Right lobe of liver (tissue), 4 donors: ENCODE measurements around the gene ZW10.

Experiments
- POLR2A ChIP-seq: fragments of 450-650 bp; IDR thresholded peaks from one replicate; pipeline ENCODE4 v1.6.1; 2017; ENCODE audit warnings: antibody characterized with exemption, mild to moderate bottlenecking
- TF ChIP-seq, protein P1 (sequence below), 4 donors: fragments of 200-600 bp in 3 of 4; fragments of 450-650 bp in 1 of 4; IDR thresholded peaks; one replicate each; pipeline versions ENCODE4 v1.5.1 to v1.8.0; 2016 to 2022; ENCODE audit warnings: antibody characterized with exemption in 4 of 4, mild to moderate bottlenecking in 2 of 4
- donor health status: DM: no; HTN: no; CAD: no.
- donor health status: DM: no; HTN: no; CAD: no.
- donor health status: DM: no; HTN: yes; CAD: no.

DNA sequence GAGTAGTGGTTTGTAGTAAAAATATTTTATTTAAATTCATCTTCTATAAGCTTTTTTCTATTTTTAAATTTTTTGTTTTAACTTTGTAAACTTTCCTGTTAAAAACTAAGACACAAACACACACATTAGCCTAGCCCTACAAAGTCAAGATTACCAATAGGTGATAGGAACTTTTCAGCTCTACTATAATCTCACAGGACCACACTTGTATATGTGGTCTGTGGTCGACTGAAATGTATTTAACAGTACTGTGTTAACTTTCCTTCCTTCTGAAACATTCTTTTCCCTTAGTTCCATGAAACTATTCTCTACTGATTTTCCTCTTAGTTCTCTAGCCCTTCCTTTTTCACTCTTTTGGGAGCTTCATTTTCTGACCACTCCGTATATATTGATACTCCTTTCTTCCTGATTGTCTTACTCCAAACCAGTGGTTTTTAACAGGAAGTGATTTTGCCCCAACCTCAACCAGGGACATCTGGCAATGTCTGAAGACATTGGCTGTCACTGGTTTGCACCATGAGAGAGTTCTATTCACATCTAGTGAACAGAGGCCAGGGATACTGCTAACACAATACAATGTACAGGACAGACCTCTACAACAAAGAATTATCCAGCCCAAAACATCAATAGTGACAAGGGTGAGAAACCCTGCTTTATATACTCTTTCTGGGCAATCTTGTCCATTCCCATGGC lies 8.8 kb downstream of the ZW10 start:
- TF ChIP-seq, protein P1, sequence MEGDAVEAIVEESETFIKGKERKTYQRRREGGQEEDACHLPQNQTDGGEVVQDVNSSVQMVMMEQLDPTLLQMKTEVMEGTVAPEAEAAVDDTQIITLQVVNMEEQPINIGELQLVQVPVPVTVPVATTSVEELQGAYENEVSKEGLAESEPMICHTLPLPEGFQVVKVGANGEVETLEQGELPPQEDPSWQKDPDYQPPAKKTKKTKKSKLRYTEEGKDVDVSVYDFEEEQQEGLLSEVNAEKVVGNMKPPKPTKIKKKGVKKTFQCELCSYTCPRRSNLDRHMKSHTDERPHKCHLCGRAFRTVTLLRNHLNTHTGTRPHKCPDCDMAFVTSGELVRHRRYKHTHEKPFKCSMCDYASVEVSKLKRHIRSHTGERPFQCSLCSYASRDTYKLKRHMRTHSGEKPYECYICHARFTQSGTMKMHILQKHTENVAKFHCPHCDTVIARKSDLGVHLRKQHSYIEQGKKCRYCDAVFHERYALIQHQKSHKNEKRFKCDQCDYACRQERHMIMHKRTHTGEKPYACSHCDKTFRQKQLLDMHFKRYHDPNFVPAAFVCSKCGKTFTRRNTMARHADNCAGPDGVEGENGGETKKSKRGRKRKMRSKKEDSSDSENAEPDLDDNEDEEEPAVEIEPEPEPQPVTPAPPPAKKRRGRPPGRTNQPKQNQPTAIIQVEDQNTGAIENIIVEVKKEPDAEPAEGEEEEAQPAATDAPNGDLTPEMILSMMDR (IDR thresholded peaks at IDR 0.05), result no peak
- TF ChIP-seq POLR2A, result no peak
